Esophagus squamous epithelium (tissue), 4 donors: Measurements from ENCODE around the gene DGLUCY.

Experiments used
- CTCF ChIP-seq, 6 experiments: fragments of 450-650 bp in 4 of 6; fragments of 200-600 bp in 2 of 6; sonication (generic) in 2 of 6; IDR thresholded peaks; one replicate each; pipeline ENCODE4 v1.5.1; 2016 to 2019; ENCODE audit warnings: antibody characterized with exemption in 6 of 6, mild to moderate bottlenecking in 4 of 6, moderate library complexity in 4 of 6
- POLR2A ChIP-seq, 4 donors: fragments of 450-650 bp; IDR thresholded peaks; one replicate each; pipeline ENCODE4 v1.6.1; 2017; ENCODE audit warnings: antibody characterized with exemption in 4 of 4, mild to moderate bottlenecking in 4 of 4, moderate library complexity in 3 of 4

- TF ChIP-seq CTCF (IDR thresholded peaks at IDR 0.05): no peak
- no peak for TF ChIP-seq POLR2A (IDR thresholded peaks at IDR 0.05)
These were observed 131.2 kb downstream of the DGLUCY start for GRCh38 chr14:91245029-91245428.
